GM19328 (cell line): ENCODE data around the gene SGMS2.
"Not testable (repeated sequence)": the region's sequence is repeated elsewhere in the genome, so short reads cannot be mapped to it uniquely, and the experiment has no call there.

Experiments
- ATAC-seq: cut with Tn5 transposase; IDR thresholded peaks from one replicate; pipeline ENCODE4 v1.9.1; 2021; ENCODE audit warnings: mild to moderate bottlenecking, moderate library complexity; ENCODE audit not compliant: unreplicated experiment

Gene SGMS2

DNA sequence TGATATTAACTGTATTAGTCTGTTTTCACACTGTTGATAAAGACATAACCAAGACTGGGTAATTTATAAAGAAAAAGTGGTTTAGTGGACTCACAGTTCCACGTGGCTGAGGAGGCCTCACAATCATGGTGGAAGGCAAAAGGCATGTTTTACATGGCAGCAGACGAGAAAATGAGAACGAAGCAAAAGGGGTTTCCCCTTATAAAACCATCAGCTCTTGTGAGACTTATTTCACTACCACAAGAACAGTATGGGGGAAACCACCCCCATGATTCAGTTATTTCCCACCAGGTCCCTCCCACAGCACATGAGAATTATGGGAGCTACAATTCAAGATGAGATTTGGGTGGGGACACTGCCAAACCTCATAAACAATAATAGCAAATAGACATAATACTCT is 80.3 kb downstream of the SGMS2 start:
- not testable (repeated sequence) for ATAC-seq

GRCh38 chr4:107906458-107907100 is 81.8 kb downstream of the SGMS2 start:
- ATAC-seq = no peak

DNA sequence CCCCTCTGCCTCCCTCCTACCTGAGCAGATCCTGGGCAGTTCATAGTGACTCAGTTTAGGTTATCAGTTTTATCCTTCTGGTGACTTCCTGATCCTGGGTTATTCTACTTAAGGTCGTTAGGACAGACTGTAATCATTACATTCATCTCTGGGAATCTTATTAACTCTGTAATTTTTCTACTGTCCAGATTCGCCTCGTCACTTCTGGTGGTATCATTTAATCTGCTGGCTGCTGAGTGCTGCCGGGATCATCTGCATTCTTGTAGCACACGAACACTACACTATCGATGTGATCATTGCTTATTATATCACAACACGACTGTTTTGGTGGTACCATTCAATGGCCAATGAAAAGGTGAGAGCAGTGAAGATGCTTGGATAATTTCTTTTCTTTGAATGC is 83.6 kb downstream of the SGMS2 start:
- no peak for ATAC-seq

DNA sequence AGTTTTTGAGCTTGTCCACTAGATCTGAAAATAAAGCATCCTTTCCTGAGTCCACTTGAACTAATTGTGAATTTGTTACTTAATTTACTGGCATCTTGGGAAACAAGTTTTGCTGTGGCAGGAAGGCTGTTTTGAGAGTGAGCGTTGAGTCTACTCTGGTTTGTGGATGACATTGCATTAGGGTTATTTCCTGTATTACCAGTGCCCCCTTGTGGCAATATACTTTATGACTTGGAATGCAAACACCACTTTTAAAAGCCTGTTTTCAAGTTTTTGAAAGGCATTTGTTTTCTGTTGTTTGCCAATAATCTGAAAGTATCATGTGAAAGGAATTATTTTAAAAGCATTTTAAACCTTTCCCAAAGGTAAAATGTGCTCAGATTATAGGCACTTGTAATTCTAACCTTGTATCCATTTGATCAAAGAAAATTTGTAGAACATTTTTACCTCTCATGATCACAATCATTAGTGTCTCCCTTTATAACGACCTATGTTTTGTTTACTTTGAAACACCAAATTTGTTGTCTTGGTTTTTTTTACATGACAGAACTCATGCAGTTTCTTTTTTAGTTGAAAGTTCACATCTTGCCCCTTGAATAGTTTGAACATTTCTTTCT is 88.7 kb downstream of the SGMS2 start:
- peak; percentile 93 for ATAC-seq

GRCh38 chr4:107915220-107915619 is 90.5 kb downstream of the SGMS2 start:
- ATAC-seq = no peak

- no peak for ATAC-seq
Measured at GRCh38 chr4:107916623-107917022, 91.9 kb downstream of the SGMS2 start.

- no peak for ATAC-seq
Measured at GRCh38 chr4:107917500-107917899, 92.8 kb downstream of the SGMS2 start.

- no peak for ATAC-seq
Measured at GRCh38 chr4:107922486-107923473, 98.0 kb downstream of the SGMS2 start.

- ATAC-seq = not testable (repeated sequence)
Measured at GRCh38 chr4:107925713-107926112, 101.0 kb downstream of the SGMS2 start.

GRCh38 chr4:107926875-107927274 is 102.1 kb downstream of the SGMS2 start:
- not testable (repeated sequence) for ATAC-seq

DNA sequence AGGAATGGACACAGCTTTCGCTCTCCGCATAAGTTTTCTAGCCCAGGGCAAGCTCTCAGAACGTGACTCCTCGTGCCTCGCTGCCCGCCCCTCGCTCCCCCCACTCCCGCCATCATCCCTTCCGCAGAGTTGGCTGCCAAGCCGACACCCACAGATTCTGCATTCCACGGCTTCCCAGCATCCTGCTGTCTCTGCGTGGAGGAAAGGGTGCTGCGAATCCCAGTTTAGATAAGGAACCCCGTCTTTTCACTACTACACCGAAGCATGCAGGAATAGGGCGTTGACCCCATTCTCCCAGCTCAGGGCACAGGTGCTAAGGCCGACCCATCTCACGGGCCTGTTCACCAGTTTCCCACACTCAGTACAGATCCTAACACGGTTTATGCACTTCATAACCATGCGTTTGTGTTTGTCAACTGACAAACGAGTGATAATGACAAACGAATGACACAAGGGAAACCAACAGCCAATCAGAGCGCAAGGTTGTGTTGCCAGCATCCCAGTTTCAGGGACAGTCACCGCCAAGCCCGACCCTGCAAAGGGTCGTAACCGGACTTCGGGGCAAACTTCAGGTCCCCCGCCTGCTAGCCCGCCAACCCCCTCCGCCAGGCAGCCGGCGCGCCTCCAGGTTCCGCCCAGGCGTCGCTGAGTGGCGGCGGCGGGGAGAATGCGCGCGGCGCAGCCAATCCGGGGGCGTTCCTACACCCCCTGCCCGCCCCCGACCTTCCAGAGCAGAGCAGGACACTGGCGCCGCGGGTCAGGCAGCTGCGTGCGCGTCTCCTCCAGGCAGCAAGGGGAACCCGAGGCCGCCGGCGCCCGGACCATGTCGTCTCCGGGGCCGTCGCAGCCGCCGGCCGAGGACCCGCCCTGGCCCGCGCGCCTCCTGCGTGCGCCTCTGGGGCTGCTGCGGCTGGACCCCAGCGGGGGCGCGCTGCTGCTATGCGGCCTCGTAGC is 106.4 kb downstream of the SGMS2 start, which contains the start of gene CYP2U1:
TSS of gene CYP2U1 (plus strand) at position 729 of the 954 bp plus-strand sequence. CDS start at position 824, 95 bp downstream.
- peak; percentile 96 for ATAC-seq

DNA sequence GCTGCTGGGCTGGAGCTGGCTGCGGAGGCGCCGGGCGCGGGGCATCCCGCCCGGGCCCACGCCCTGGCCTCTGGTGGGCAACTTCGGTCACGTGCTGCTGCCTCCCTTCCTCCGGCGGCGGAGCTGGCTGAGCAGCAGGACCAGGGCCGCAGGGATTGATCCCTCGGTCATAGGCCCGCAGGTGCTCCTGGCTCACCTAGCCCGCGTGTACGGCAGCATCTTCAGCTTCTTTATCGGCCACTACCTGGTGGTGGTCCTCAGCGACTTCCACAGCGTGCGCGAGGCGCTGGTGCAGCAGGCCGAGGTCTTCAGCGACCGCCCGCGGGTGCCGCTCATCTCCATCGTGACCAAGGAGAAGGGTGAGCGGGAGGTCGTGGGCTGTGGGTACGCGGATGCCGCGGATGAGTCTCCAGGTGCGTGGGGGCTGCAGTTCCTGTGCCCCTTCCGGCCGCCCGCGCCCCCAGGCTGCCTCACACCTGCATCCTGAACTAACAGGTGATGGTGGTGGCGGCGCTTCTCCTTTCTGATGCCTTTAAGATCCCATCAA is 107.1 kb downstream of the SGMS2 start:
- no peak for ATAC-seq

- ATAC-seq = no peak
Measured at GRCh38 chr4:107935246-107935645, 110.5 kb downstream of the SGMS2 start.

- ATAC-seq = no peak
Measured at GRCh38 chr4:107937040-107937439, 112.3 kb downstream of the SGMS2 start.

GRCh38 chr4:107939307-107939706 is 114.6 kb downstream of the SGMS2 start:
- no peak for ATAC-seq

DNA sequence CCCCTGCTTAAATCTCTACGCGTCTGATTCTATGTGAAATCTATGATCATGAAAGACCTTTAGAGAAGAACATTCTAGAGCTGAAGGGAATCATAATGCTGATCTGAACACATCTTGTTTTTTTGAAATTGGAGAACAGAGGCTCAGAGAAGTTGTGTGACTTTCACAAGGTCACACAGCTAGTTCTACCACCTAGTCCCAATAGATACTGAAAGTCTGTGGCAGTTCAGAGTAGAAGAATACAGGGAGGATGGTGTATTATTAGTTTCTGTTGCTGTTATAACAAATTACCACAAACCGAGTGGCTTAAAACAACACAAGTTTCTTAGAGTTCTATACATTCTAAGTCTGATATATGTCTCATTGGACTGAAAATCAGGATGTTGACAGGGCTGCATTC is 121.1 kb downstream of the SGMS2 start:
- no peak for ATAC-seq

GRCh38 chr4:107950746-107951540 is 126.2 kb downstream of the SGMS2 start:
- ATAC-seq = no peak

GRCh38 chr4:107951551-107951950 is 126.8 kb downstream of the SGMS2 start:
- no peak for ATAC-seq

GRCh38 chr4:107956011-107956410 is 131.3 kb downstream of the SGMS2 start:
- ATAC-seq = no peak
